ENCODE measurements around the gene TMEM242.

DNA sequence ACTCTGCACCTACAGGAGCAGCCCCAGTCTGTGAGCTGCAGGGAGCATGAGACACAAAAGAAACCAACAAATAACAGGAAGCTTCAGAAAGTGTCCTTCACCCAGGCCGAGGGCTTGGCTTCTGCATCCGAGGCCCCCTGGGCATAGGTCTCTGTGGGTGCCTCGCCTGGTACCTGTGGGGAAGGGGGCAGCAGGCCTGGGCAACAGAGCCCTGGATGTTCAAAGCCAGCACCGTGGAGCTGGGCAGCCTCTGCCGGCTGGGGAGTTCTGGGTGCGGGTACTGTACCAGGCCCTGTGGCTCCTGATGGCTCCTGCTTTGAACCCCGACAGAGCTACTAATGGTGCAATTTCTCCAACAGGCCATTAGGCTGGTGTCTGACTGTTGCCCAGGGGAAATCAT, 55.7 kb downstream of the TMEM242 start:
- TF ChIP-seq CTCF (IDR thresholded peaks at IDR 0.05) (no peak), SP1 (CRISPR knock-in tag; conservative IDR thresholded peaks at IDR 0.05) (no peak), CREM (CRISPR knock-in tag; IDR thresholded peaks at IDR 0.05) (no peak)
- TF ChIP-seq, protein P1, sequence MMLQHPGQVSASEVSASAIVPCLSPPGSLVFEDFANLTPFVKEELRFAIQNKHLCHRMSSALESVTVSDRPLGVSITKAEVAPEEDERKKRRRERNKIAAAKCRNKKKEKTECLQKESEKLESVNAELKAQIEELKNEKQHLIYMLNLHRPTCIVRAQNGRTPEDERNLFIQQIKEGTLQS (CRISPR knock-in tag; conservative IDR thresholded peaks at IDR 0.05): no peak
- TF ChIP-seq, protein P2, sequence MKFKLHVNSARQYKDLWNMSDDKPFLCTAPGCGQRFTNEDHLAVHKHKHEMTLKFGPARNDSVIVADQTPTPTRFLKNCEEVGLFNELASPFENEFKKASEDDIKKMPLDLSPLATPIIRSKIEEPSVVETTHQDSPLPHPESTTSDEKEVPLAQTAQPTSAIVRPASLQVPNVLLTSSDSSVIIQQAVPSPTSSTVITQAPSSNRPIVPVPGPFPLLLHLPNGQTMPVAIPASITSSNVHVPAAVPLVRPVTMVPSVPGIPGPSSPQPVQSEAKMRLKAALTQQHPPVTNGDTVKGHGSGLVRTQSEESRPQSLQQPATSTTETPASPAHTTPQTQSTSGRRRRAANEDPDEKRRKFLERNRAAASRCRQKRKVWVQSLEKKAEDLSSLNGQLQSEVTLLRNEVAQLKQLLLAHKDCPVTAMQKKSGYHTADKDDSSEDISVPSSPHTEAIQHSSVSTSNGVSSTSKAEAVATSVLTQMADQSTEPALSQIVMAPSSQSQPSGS (CRISPR knock-in tag; IDR thresholded peaks at IDR 0.05; ENCODE audit: borderline replicate concordance, low read depth): no peak
- TF ChIP-seq, protein P3, sequence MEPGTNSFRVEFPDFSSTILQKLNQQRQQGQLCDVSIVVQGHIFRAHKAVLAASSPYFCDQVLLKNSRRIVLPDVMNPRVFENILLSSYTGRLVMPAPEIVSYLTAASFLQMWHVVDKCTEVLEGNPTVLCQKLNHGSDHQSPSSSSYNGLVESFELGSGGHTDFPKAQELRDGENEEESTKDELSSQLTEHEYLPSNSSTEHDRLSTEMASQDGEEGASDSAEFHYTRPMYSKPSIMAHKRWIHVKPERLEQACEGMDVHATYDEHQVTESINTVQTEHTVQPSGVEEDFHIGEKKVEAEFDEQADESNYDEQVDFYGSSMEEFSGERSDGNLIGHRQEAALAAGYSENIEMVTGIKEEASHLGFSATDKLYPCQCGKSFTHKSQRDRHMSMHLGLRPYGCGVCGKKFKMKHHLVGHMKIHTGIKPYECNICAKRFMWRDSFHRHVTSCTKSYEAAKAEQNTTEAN (CRISPR knock-in tag; IDR thresholded peaks at IDR 0.05): no peak
- TF ChIP-seq, protein P4, sequence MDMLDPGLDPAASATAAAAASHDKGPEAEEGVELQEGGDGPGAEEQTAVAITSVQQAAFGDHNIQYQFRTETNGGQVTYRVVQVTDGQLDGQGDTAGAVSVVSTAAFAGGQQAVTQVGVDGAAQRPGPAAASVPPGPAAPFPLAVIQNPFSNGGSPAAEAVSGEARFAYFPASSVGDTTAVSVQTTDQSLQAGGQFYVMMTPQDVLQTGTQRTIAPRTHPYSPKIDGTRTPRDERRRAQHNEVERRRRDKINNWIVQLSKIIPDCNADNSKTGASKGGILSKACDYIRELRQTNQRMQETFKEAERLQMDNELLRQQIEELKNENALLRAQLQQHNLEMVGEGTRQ (CRISPR knock-in tag; IDR thresholded peaks at IDR 0.05): no peak
- TF ChIP-seq, protein P5, sequence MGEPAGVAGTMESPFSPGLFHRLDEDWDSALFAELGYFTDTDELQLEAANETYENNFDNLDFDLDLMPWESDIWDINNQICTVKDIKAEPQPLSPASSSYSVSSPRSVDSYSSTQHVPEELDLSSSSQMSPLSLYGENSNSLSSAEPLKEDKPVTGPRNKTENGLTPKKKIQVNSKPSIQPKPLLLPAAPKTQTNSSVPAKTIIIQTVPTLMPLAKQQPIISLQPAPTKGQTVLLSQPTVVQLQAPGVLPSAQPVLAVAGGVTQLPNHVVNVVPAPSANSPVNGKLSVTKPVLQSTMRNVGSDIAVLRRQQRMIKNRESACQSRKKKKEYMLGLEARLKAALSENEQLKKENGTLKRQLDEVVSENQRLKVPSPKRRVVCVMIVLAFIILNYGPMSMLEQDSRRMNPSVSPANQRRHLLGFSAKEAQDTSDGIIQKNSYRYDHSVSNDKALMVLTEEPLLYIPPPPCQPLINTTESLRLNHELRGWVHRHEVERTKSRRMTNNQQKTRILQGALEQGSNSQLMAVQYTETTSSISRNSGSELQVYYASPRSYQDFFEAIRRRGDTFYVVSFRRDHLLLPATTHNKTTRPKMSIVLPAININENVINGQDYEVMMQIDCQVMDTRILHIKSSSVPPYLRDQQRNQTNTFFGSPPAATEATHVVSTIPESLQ (CRISPR knock-in tag; IDR thresholded peaks at IDR 0.05): no peak
